BE2C (cell line): ENCODE results near the gene SH3GL1.

Experiments
- DNase-seq: peaks from one replicate; pipeline ENCODE4 v3.0.0-alpha.2; 2020
- H3K27me3 ChIP-seq: fragments of 250-450 bp; sonication (Bioruptor Pico); 2 replicates; pipeline ENCODE4 v1.5.1; 2020; ENCODE audit warnings: mild to moderate bottlenecking
- H3K36me3 ChIP-seq: fragments of 250-450 bp; sonication (Bioruptor Pico); 2 replicates; pipeline ENCODE4 v1.5.1; 2020; ENCODE audit warnings: mild to moderate bottlenecking
- H3K4me1 ChIP-seq: fragments of 250-450 bp; sonication (Bioruptor Pico); 2 replicates; pipeline ENCODE4 v1.5.1; 2020
- H3K4me3 ChIP-seq: 2 replicates; pipeline ENCODE4 v1.5.1; 2011; ENCODE audit warnings: low read depth, low read length
- H3K9me3 ChIP-seq: fragments of 250-450 bp; sonication (Bioruptor Pico); 2 replicates; pipeline ENCODE4 v1.5.1; 2020
- CTCF ChIP-seq: IDR thresholded peaks from 2 replicates; pipeline ENCODE4 v1.5.1; 2012; ENCODE audit warnings: mild to moderate bottlenecking, low read depth, low read length

SH3GL1 gene

GRCh38 chr19:4347521-4347920 lies 52.8 kb downstream of the SH3GL1 start:
- H3K27me3 ChIP-seq = no peaks in the 10 kb centered on the region
- no peak for DNase-seq
- no peaks in the 10 kb centered on the region for H3K9me3 ChIP-seq
- no peak for TF ChIP-seq CTCF
- no peaks in the 10 kb centered on the region for H3K4me1 ChIP-seq
- H3K4me3 ChIP-seq = no peak overlapping the region
- peaks cover 5% of the 10 kb centered on the region for H3K36me3 ChIP-seq

DNA sequence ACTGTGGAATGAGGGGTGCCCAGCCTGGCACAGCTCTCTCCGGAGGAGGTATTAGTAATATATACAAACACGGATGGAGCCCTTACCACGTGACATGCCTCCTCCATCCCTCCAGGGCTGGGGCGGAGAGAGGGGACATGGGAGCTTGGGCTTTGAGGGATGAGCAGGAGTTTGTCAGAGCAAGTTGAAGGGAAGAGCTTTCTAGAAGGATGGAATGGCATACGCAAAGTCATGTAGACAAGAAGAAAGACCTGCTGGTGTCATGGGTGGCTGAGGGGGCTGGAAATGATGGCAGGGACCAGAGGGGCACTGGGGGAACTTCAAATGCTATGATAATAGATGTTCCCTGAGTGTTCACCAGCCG lies 54.3 kb downstream of the SH3GL1 start:
- H3K27me3 ChIP-seq = no peaks in the 10 kb centered on the region
- TF ChIP-seq CTCF = no peak
- DNase-seq = no peak
- no peak overlapping the region for H3K4me3 ChIP-seq
- H3K36me3 ChIP-seq = peaks cover 5% of the 10 kb centered on the region
- H3K9me3 ChIP-seq = no peaks in the 10 kb centered on the region
- H3K4me1 ChIP-seq = peaks cover 4% of the 10 kb centered on the region; the same call in 1 of the 2 replicates

DNA sequence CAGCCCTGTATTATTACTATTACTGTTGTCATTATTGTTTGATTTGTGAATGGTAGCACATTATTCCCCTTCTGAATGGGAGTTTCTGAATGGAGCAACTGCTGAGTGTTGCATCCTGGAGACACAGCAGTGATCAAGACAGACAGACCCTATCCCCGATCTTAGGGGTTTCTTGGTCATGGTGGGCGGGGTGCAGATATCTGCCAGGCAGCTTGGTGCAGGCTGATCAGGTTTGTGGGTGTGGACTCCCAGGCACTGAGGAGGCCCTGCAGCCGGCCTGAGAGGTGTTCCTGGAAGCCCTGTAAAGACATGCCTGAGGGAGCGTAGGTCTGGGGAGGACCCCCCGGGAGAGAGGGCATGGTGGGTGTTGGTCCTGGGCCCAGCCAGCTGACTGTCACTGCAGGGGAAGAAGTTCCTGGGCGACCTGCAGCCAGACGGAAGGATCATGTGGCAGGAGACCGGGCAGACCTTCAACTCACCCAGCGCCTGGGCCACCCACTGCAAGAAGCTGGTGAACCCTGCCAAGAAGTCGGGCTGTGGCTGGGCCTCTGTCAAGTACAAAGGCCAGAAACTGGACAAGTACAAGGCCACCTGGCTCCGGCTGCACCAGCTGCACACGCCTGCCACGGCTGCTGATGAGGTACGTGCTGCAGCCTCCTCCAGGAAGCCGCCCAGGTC lies 54.9 kb downstream of the SH3GL1 start:
- TF ChIP-seq CTCF = no peak
- Histone ChIP-seq H3K4me3 (no peak overlapping the region), H3K4me1 (peaks cover 4% of the 10 kb centered on the region; the same call in 1 of the 2 replicates), H3K27me3 (no peaks in the 10 kb centered on the region), H3K36me3 (peaks cover 5% of the 10 kb centered on the region), H3K9me3 (no peaks in the 10 kb centered on the region)
- DNase-seq = no peak

DNA sequence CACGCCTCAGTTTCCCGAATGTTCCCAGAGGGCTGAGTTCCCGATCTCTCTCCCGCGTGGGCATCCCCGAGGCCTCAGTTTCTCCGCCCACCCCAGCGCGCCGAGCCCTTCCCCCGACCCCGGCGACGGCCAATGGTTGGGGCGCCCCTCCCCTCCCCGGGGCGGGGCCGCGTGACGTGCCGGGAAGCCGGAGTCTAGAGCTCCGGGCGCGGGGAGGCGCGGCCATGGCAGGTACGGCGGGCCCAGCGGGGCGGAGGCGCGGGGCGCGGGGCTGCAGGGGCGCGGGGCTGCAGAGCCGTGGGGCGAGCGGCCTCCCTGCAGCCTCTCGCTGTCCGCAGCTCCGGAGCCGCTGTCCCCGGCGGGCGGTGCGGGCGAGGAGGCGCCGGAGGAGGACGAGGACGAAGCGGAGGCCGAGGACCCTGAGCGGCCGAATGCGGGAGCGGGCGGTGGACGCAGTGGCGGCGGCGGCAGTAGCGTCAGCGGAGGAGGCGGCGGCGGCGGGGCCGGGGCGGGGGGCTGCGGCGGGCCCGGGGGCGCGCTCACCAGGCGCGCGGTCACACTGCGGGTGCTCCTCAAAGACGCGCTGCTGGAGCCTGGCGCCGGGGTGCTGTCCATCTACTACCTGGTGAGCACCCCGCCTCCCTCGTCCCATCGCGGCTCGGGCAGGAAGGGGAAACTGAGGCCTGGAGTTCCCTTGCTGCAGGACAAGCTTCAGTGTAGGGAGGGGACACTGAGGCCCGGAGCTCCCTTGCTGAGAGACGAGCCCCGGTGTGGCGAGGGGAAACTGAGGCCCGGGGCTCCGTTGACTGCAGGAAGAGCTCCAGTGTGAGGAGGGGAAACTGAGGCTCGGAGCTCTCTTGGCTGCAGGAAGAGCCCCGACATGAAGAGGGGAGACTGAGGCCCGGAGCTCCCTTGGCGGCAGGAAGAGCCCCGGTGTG lies 56.7 kb downstream of the SH3GL1 start, which contains the start of gene MPND:
Gene MPND (plus strand): TSS at position 193 of the 938 bp plus-strand sequence. CDS start 32 bp downstream, at position 225.
- Histone ChIP-seq H3K4me1 (peaks cover 4% of the 10 kb centered on the region; the same call in 1 of the 2 replicates), H3K9me3 (no peaks in the 10 kb centered on the region), H3K36me3 (peaks cover 5% of the 10 kb centered on the region), H3K27me3 (no peaks in the 10 kb centered on the region), H3K4me3 (peak within 1 kb of the TSS; percentile 63)
- no peak for TF ChIP-seq CTCF
- DNase-seq = peak; percentile 97

DNA sequence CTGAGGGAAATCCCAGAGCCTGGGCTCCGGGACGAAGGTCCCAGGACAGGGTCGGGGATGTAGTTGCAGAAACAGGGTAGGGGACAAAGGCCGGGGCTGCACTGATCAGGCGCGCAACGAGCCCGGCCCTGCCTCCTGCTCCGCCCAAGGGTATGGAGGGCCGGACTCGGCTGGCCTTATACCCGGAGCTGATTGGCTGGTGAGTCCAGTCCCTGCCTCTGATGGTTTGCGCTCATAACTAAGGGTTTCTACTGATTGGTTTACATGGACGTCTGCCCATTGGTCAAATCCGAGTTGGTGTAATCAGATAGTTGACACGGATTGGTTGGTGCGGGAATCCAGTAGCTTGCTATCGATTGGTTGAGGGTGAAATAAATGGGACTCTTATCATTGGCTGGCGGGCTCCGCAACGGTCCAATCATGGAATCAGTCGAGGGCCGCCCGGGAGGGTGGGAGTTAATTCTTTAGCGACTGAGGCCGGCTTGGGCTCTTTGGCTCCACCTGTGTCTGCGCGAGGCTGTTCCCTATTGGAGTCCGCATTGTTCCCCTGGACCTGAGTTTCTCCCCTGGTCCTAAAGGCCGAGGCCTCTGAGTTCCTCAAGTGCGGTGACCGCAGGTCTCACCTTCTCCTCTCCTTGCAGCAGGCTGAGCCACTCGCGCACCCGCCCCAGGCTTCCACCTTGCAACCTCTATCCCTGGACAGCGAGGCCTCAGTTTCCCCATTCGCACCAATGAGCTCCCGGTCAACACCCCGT lies 57.6 kb downstream of the SH3GL1 start:
- no peaks in the 10 kb centered on the region for H3K27me3 ChIP-seq
- H3K36me3 ChIP-seq = peaks cover 5% of the 10 kb centered on the region
- H3K4me3 ChIP-seq = peak overlapping the region; percentile 63
- peak; percentile 47 for TF ChIP-seq CTCF
- DNase-seq = peak; percentile 96
- H3K4me1 ChIP-seq = peaks cover 4% of the 10 kb centered on the region; the same call in 1 of the 2 replicates
- H3K9me3 ChIP-seq = no peaks in the 10 kb centered on the region
